NT2/D1 (cell line): Measurements from ENCODE around the gene KISS1R.

Experiments used
- YY1 ChIP-seq: IDR thresholded peaks from 2 replicates; pipeline ENCODE4 v1.6.1; 2011; ENCODE audit not compliant: insufficient read length, insufficient read depth
- ZNF274 ChIP-seq: IDR thresholded peaks from 2 replicates; pipeline ENCODE4 v1.6.1; 2011; ENCODE audit warnings: mild to moderate bottlenecking, low read depth, low read length

- TF ChIP-seq YY1: no peak
- TF ChIP-seq ZNF274: no peak
These were observed 9.1 kb downstream of the KISS1R start for GRCh38 chr19:926323-926588.
